Esophagus squamous epithelium (tissue), 5 donors: ENCODE results near the gene AMFR. TPM values are rescaled to one million over a fixed set of nuclear protein-coding genes. Genes with fewer than 3 reads are reported as not detected.

Source experiments
- DNase-seq: peaks from one replicate; lab custom pipeline; 2025; lab: John Stamatoyannopoulos, UW
- H3K27ac ChIP-seq, 4 donors: fragments of 200-600 bp; sonication (generic); one replicate each; pipeline ENCODE4 v1.5.1; 2016 to 2019; ENCODE audit warnings: mild to moderate bottlenecking in 1 of 4
- H3K27me3 ChIP-seq, 4 donors: fragments of 200-600 bp; sonication (generic); 1 replicate in 3 of 4; 2 replicates in 1 of 4; pipeline versions ENCODE4 v1.5.1 to v1.6.0; 2017 to 2021; ENCODE audit warnings: antibody characterized with exemption in 1 of 4
- H3K36me3 ChIP-seq, 3 donors: fragments of 200-600 bp; sonication (generic); one replicate each; pipeline ENCODE4 v1.5.1; 2016 to 2019
- H3K4me1 ChIP-seq, 3 donors: fragments of 200-600 bp; sonication (generic); one replicate each; pipeline ENCODE4 v1.5.1; 2017 to 2019
- H3K4me3 ChIP-seq, 4 donors: fragments of 200-600 bp; sonication (generic); 1 replicate in 3 of 4; 2 replicates in 1 of 4; pipeline ENCODE4 v1.5.1; 2016 to 2019; ENCODE audit warnings: mild to moderate bottlenecking in 2 of 4, moderate library complexity in 1 of 4
- H3K9me3 ChIP-seq, 3 donors: fragments of 200-600 bp; sonication (generic); one replicate each; pipeline ENCODE4 v1.5.1; 2016 to 2019
- CTCF ChIP-seq, 6 experiments: fragments of 450-650 bp in 4 of 6; fragments of 200-600 bp in 2 of 6; sonication (generic) in 2 of 6; IDR thresholded peaks; one replicate each; pipeline ENCODE4 v1.5.1; 2016 to 2019; ENCODE audit warnings: antibody characterized with exemption in 6 of 6, mild to moderate bottlenecking in 4 of 6, moderate library complexity in 4 of 6
- POLR2A ChIP-seq, 4 donors: fragments of 450-650 bp; IDR thresholded peaks; one replicate each; pipeline ENCODE4 v1.6.1; 2017; ENCODE audit warnings: antibody characterized with exemption in 4 of 4, mild to moderate bottlenecking in 4 of 4, moderate library complexity in 3 of 4
- WGBS, 2 donors: methylation state at CpG; one replicate each; pipeline ENCODE4 v1.1.5; 2018; 5-methylcytosine and 5-hydroxymethylcytosine counted together
- intact Hi-C: fragments of 100-400 bp; cut with DNase I; formaldehyde crosslinking; loops from one replicate; pipeline ENCODE4 v1.15.0; 2022
- total RNA-seq, 4 donors: library from RNA; depleted of rRNA; stranded (reverse); fragments of >200 nt; gene quantifications; one replicate each; pipeline ENCODE4 v1.1.0, GENCODE V29; 2016
- donor health status: DM: yes; HTN: yes; CAD: no.

AMFR gene
- 100 to 1,000 TPM in 2 of 4 donors, 10 to 100 TPM in 2; 69.9 to 133 (median 111) TPM for total RNA-seq

DNA sequence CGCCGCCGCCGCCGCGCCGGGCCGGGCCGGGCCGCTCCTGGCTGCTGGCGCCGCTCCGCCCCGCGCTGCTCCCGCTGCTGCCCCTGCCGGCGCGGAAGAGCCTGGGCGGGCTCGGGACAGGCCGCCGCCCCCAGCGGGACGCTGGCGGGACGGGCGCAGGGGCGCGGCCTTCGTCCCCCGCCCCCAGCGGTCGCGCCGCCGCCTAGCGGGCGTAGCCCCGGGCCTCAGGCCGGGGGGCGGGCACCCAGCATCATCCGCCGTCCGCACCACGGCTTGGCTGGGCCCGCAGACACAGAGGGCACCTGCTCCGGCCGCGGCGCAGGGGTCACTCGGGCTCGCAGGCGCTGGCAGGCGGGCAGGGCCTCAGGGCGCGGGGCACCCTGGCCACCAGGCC is at the start of gene AMFR:
Gene AMFR, minus strand, starts transcription at position 107 of the 394 bp plus-strand sequence. CDS start 218 bp downstream, outside the sequence.
- H3K36me3 ChIP-seq = peaks cover 0 to 4% (median 0%) of the 10 kb centered on the region in 3 donors
- WGBS, 2 donors = 0% methylated on average over 2 of the region's 57 CpGs; no CpG with 5 or more reads in 1 of the 2 donors
- peak in 5 of 6 experiments; percentile 13 to 78 (median 64) for TF ChIP-seq CTCF (IDR thresholded peaks at IDR 0.05)
- TF ChIP-seq POLR2A (IDR thresholded peaks at IDR 0.05) = no peak
- peak within 1 kb of the TSS; percentile 86 to 94 (median 94) for H3K27ac ChIP-seq
- DNase-seq = no peak
- H3K9me3 ChIP-seq = no peaks in the 10 kb centered on the region
- peak within 1 kb of the TSS; percentile 61 to 98 (median 94) for H3K4me3 ChIP-seq
- no peaks in the 10 kb centered on the region for H3K27me3 ChIP-seq
- peaks cover 11 to 62% (median 29%) of the 10 kb centered on the region in 3 donors for H3K4me1 ChIP-seq
- intact Hi-C loops = no loop called here

GRCh38 chr16:56470666-56471065 is 45.3 kb upstream of the AMFR start:
- H3K36me3 ChIP-seq = peaks cover 5 to 100% (median 49%) of the 10 kb centered on the region in 3 donors
- H3K4me1 ChIP-seq = peaks cover 0 to 48% (median 4%) of the 10 kb centered on the region in 3 donors
- peak overlapping the region in 2 of 4 donors; percentile 57 to 68 for H3K27ac ChIP-seq
- no peaks in the 10 kb centered on the region for H3K9me3 ChIP-seq
- TF ChIP-seq CTCF (IDR thresholded peaks at IDR 0.05) = no peak
- TF ChIP-seq POLR2A (IDR thresholded peaks at IDR 0.05) = no peak
- DNase-seq = no peak
- 68 to 91% methylated on average over 1 of the region's 1 CpG for WGBS, 2 donors
- H3K4me3 ChIP-seq = peak overlapping the region in 1 of 4 donors; percentile 3
- intact Hi-C loops = no loop called here
- H3K27me3 ChIP-seq = no peaks in the 10 kb centered on the region

- peak overlapping the region in 1 of 4 donors; percentile 3 for H3K4me3 ChIP-seq
- no peak for DNase-seq
- peaks cover 5 to 100% (median 46%) of the 10 kb centered on the region in 3 donors for H3K36me3 ChIP-seq
- intact Hi-C loops = no loop called here
- TF ChIP-seq CTCF (IDR thresholded peaks at IDR 0.05) = no peak
- TF ChIP-seq POLR2A (IDR thresholded peaks at IDR 0.05) = no peak
- H3K4me1 ChIP-seq = peaks cover 0 to 48% (median 4%) of the 10 kb centered on the region in 3 donors
- 35 to 79% methylated on average over 3 of the region's 3 CpGs for WGBS, 2 donors
- H3K27ac ChIP-seq = peak overlapping the region in 3 of 4 donors; percentile 38 to 68 (median 57)
- no peaks in the 10 kb centered on the region for H3K27me3 ChIP-seq
- no peaks in the 10 kb centered on the region for H3K9me3 ChIP-seq
These were observed 44.9 kb upstream of the AMFR start for GRCh38 chr16:56470232-56470631.

- Histone ChIP-seq H3K9me3 (no peaks in the 10 kb centered on the region), H3K27ac (peak overlapping the region in 3 of 4 donors; percentile 38 to 68 (median 57)), H3K4me3 (no peak overlapping the region), H3K36me3 (peaks cover 1 to 100% (median 43%) of the 10 kb centered on the region in 3 donors), H3K4me1 (peaks cover 0 to 48% (median 4%) of the 10 kb centered on the region in 3 donors), H3K27me3 (no peaks in the 10 kb centered on the region)
- DNase-seq = no peak
- intact Hi-C loops = no loop called here
- no peak for TF ChIP-seq CTCF (IDR thresholded peaks at IDR 0.05)
- TF ChIP-seq POLR2A (IDR thresholded peaks at IDR 0.05) = no peak
- WGBS, 2 donors = 60 to 63% methylated on average over 7 of the region's 7 CpGs
These were observed 44.4 kb upstream of the AMFR start for GRCh38 chr16:56469748-56470147.

- H3K9me3 ChIP-seq = no peaks in the 10 kb centered on the region
- no peak for TF ChIP-seq CTCF (IDR thresholded peaks at IDR 0.05)
- TF ChIP-seq POLR2A (IDR thresholded peaks at IDR 0.05) = no peak
- peaks cover 0 to 100% (median 37%) of the 10 kb centered on the region in 3 donors for H3K36me3 ChIP-seq
- DNase-seq = no peak
- intact Hi-C loops = no loop called here
- peaks cover 0 to 48% (median 4%) of the 10 kb centered on the region in 3 donors for H3K4me1 ChIP-seq
- H3K27me3 ChIP-seq = no peaks in the 10 kb centered on the region
- peak overlapping the region in 2 of 4 donors; percentile 57 to 68 for H3K27ac ChIP-seq
- H3K4me3 ChIP-seq = no peak overlapping the region
These were observed 43.5 kb upstream of the AMFR start for GRCh38 chr16:56468800-56469199.
